DOHH2 (cell line): ENCODE results near the gene EHD4.

Source experiments
- H3F3A ChIP-seq: fragments of 200-600 bp; sonication (generic), shearing (Covaris generic); 2 replicates; pipeline ENCODE4 v1.6.0; 2016; ENCODE audit warnings: antibody characterized with exemption, mild to moderate bottlenecking; ENCODE audit not compliant: control insufficient read depth, insufficient read depth
- H3K27ac ChIP-seq: fragments of 200-600 bp; sonication (generic); 2 replicates; pipeline ENCODE4 v1.5.1; 2014; ENCODE audit warnings: low read depth, mild to moderate bottlenecking, low read length, moderate library complexity
- H3K27me3 ChIP-seq: fragments of 200-600 bp; sonication (generic); 2 replicates; pipeline ENCODE4 v1.6.1; 2014; ENCODE audit warnings: mild to moderate bottlenecking, low read length, mixed read lengths; ENCODE audit not compliant: control insufficient read depth
- H3K36me3 ChIP-seq: fragments of 200-600 bp; sonication (generic); 2 replicates; pipeline ENCODE4 v1.6.1; 2014; ENCODE audit warnings: mild to moderate bottlenecking, low read length, moderate library complexity, mixed read lengths; ENCODE audit not compliant: control insufficient read depth
- H3K4me1 ChIP-seq: fragments of 200-600 bp; sonication (generic); 2 replicates; pipeline ENCODE4 v1.6.1; 2014; ENCODE audit warnings: mild to moderate bottlenecking, low read length, mixed read lengths; ENCODE audit not compliant: control insufficient read depth
- H3K4me2 ChIP-seq: fragments of 200-600 bp; sonication (generic); 2 replicates; pipeline ENCODE4 v1.6.0; 2014; ENCODE audit warnings: mild to moderate bottlenecking, low read length, moderate library complexity
- H3K4me3 ChIP-seq: fragments of 200-600 bp; sonication (generic); 2 replicates; pipeline ENCODE4 v1.5.1; 2014; ENCODE audit warnings: mild to moderate bottlenecking, low read length, mixed read lengths
- H3K79me2 ChIP-seq: fragments of 200-600 bp; sonication (generic); 2 replicates; pipeline ENCODE4 v1.6.1; 2014; ENCODE audit warnings: mild to moderate bottlenecking, low read length, mixed read lengths; ENCODE audit not compliant: control insufficient read depth
- H3K9me2 ChIP-seq: fragments of 200-600 bp; sonication (generic); replicated peaks from 2 replicates; pipeline ENCODE4 v1.6.1; 2014; ENCODE audit warnings: mild to moderate bottlenecking, low read length, mixed read lengths; ENCODE audit not compliant: control insufficient read depth
- H3K9me3 ChIP-seq: fragments of 200-600 bp; sonication (generic); 2 replicates; pipeline ENCODE4 v1.6.1; 2014; ENCODE audit warnings: antibody characterized with exemption, low read length, mixed read lengths; ENCODE audit not compliant: control insufficient read depth, insufficient read depth
- H4K20me1 ChIP-seq: fragments of 200-600 bp; sonication (generic); 2 replicates; pipeline ENCODE4 v1.6.0; 2014; ENCODE audit warnings: low read depth, mild to moderate bottlenecking, antibody characterized with exemption, low read length, moderate library complexity; ENCODE audit not compliant: control insufficient read depth, insufficient read depth
- EZH2phosphoT487 ChIP-seq: fragments of 200-600 bp; sonication (generic); IDR thresholded peaks from 2 replicates; pipeline ENCODE4 v1.6.1; 2017; ENCODE audit warnings: borderline replicate concordance, mild to moderate bottlenecking, antibody characterized with exemption, low read length, moderate library complexity, mixed read lengths
- TF ChIP-seq, protein P1 (sequence below): fragments of 200-600 bp; sonication (generic); IDR thresholded peaks from one replicate; pipeline ENCODE4 v1.5.1; 2014; ENCODE audit warnings: antibody characterized with exemption, mild to moderate bottlenecking, low read depth, low read length; ENCODE audit not compliant: poor library complexity, severe bottlenecking

The EHD4 gene

GRCh38 chr15:41946970-41947369, 25.4 kb downstream of the EHD4 start:
- H3K9me3 ChIP-seq = no peaks in the 10 kb centered on the region
- TF ChIP-seq, protein P1, sequence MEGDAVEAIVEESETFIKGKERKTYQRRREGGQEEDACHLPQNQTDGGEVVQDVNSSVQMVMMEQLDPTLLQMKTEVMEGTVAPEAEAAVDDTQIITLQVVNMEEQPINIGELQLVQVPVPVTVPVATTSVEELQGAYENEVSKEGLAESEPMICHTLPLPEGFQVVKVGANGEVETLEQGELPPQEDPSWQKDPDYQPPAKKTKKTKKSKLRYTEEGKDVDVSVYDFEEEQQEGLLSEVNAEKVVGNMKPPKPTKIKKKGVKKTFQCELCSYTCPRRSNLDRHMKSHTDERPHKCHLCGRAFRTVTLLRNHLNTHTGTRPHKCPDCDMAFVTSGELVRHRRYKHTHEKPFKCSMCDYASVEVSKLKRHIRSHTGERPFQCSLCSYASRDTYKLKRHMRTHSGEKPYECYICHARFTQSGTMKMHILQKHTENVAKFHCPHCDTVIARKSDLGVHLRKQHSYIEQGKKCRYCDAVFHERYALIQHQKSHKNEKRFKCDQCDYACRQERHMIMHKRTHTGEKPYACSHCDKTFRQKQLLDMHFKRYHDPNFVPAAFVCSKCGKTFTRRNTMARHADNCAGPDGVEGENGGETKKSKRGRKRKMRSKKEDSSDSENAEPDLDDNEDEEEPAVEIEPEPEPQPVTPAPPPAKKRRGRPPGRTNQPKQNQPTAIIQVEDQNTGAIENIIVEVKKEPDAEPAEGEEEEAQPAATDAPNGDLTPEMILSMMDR = no peak
- no peak for TF ChIP-seq EZH2phosphoT487
- H3K4me3 ChIP-seq = no peak overlapping the region
- no peaks in the 10 kb centered on the region for H3K79me2 ChIP-seq
- H3K4me2 ChIP-seq = no peak overlapping the region
- peaks cover 6% of the 10 kb centered on the region; the same call in 1 of the 2 replicates for H3K36me3 ChIP-seq
- no peaks in the 10 kb centered on the region for H3K4me1 ChIP-seq
- H3K27ac ChIP-seq = no peak overlapping the region
- H3F3A ChIP-seq = no peaks in the 10 kb centered on the region
- H3K27me3 ChIP-seq = no peaks in the 10 kb centered on the region
- no peaks in the 10 kb centered on the region for H3K9me2 ChIP-seq
- no peaks in the 10 kb centered on the region for H4K20me1 ChIP-seq

- Histone ChIP-seq H3F3A (no peaks in the 10 kb centered on the region), H3K4me3 (no peak overlapping the region), H3K4me1 (no peaks in the 10 kb centered on the region), H3K27ac (no peak overlapping the region), H3K36me3 (peaks cover 5% of the 10 kb centered on the region; the same call in 1 of the 2 replicates), H3K27me3 (no peaks in the 10 kb centered on the region), H4K20me1 (no peaks in the 10 kb centered on the region), H3K4me2 (no peak overlapping the region), H3K9me2 (no peaks in the 10 kb centered on the region), H3K9me3 (no peaks in the 10 kb centered on the region), H3K79me2 (no peaks in the 10 kb centered on the region)
- TF ChIP-seq, protein P1 = no peak
- TF ChIP-seq EZH2phosphoT487 = no peak
Observed at GRCh38 chr15:41945731-41946130, 26.6 kb downstream of the EHD4 start.

DNA sequence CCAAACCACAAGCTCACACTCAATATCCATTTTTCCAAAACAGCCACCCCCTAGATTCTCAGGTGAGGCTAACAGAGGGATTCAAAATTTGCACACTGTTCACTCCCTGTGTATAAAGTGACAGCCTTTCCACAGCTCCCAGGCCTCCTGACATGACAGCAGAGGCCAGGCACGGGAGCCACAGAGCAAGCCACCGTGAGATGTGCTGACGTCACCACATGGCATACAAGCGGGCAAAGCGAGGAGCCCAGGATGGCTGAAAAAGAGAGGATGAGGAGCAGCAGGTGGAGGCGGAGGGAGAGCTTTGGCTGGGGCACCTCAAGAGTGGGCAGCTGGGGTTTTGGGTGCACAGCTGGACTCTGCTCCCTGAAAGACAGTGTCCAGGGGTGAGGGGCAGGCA, 27.1 kb downstream of the EHD4 start:
- Histone ChIP-seq H3K27ac (no peak overlapping the region), H3K4me2 (no peak overlapping the region), H3K36me3 (peaks cover 4% of the 10 kb centered on the region; the same call in 1 of the 2 replicates), H3K9me2 (no peaks in the 10 kb centered on the region), H3F3A (no peaks in the 10 kb centered on the region), H3K27me3 (no peaks in the 10 kb centered on the region), H3K4me3 (no peak overlapping the region), H3K4me1 (no peaks in the 10 kb centered on the region), H4K20me1 (no peaks in the 10 kb centered on the region), H3K79me2 (no peaks in the 10 kb centered on the region), H3K9me3 (no peaks in the 10 kb centered on the region)
- no peak for TF ChIP-seq EZH2phosphoT487
- TF ChIP-seq, protein P1 = no peak

DNA sequence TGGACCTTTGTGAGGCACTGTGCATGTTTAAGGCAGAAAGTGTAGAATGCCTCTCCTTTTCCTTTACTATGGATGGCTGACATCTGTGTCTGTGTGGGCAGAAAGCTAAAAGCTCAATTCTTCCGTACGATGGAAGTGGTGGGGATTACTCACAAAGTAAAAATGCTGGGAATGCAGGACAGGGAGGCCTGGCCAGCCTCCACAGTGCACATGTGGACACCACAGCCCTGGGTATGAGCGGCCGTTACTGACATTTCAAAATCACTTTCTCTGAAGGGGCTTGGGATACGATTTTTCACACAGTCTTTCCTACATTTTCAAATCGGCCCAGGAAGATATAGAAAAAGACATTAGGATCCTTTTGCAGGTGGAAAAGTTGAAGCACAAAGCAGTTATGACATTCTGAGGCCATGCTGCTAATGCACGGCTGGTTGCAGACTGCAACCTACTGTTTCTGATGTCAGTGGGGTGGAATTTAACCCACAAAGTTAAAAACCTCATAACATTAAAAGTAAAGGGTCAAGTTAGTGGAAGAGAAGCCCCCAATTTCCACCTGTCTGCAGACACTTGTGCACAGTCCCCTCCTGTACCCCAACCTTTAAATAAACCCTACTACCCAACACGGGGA, 27.9 kb downstream of the EHD4 start:
- no peaks in the 10 kb centered on the region for H3K4me1 ChIP-seq

More for the DNA sequence above, 27.9 kb downstream of the EHD4 start:
- Histone ChIP-seq H3K9me2 (no peaks in the 10 kb centered on the region), H3K9me3 (no peaks in the 10 kb centered on the region), H3K27ac (no peak overlapping the region), H3K27me3 (no peaks in the 10 kb centered on the region), H3K36me3 (peaks cover 2% of the 10 kb centered on the region; the same call in 1 of the 2 replicates), H3K79me2 (no peaks in the 10 kb centered on the region), H3F3A (no peaks in the 10 kb centered on the region), H3K4me3 (no peak overlapping the region), H3K4me2 (no peak overlapping the region), H4K20me1 (no peaks in the 10 kb centered on the region)
- TF ChIP-seq EZH2phosphoT487 = no peak
- TF ChIP-seq, protein P1 = no peak
